H1 (cell line): ENCODE measurements around the gene FKBP5. TPM values are rescaled to one million over a fixed set of nuclear protein-coding genes. Genes with fewer than 3 reads are reported as not detected.

ENCODE experiments used
- CTCF ChIA-PET: fragments of 300-600 bp; sonication (Branson Sonifier 250); formaldehyde crosslinking; loops from one replicate; lab custom pipeline; 2021; ENCODE audit not compliant: partially characterized antibody; lab: Charles Lee
- POLR2A ChIA-PET: fragments of 300-600 bp; sonication (Branson Sonifier 250); formaldehyde crosslinking; loops from one replicate; lab custom pipeline; 2021; ENCODE audit warnings: inconsistent platforms; ENCODE audit not compliant: partially characterized antibody; lab: Charles Lee
- DNase-seq, 2 experiments: peaks; one replicate each; pipeline versions ENCODE4 v3.0.0 to v3.0.0-alpha.2; 2010 to 2022; ENCODE audit warnings: low spot score in 2 of 2, low read depth in 1 of 2, mixed read lengths in 1 of 2
- FAIRE-seq: peaks from 2 replicates; lab custom pipeline; 2011; peaks lifted over from hg19 to GRCh38; lab: Jason Lieb, UNC
- H2AFZ ChIP-seq: 2 replicates; pipeline ENCODE4 v1.8.1; 2012; ENCODE audit warnings: low read length, inconsistent platforms
- H2AK5ac ChIP-seq: 2 replicates; pipeline ENCODE4 v1.6.1; 2013; ENCODE audit warnings: low read depth, low read length
- H2BK120ac ChIP-seq: replicated peaks from 2 replicates; pipeline ENCODE3; 2013; ENCODE audit warnings: low read depth, low read length, inconsistent platforms
- H2BK12ac ChIP-seq: 2 replicates; pipeline ENCODE4 v1.6.1; 2013; ENCODE audit warnings: low read depth, low read length
- H2BK15ac ChIP-seq: 2 replicates; pipeline ENCODE4 v1.6.1; 2013; ENCODE audit warnings: low read length
- H2BK20ac ChIP-seq: 2 replicates; pipeline ENCODE4 v1.6.1; 2013; ENCODE audit warnings: low read length
- H2BK5ac ChIP-seq: 2 replicates; pipeline ENCODE4 v1.6.1; 2013; ENCODE audit warnings: low read depth, low read length
- H3K14ac ChIP-seq: 2 replicates; pipeline ENCODE4 v1.6.1; 2013; ENCODE audit warnings: inconsistent platforms; ENCODE audit not compliant: insufficient read length
- H3K18ac ChIP-seq: 2 replicates; pipeline ENCODE4 v1.6.1; 2013; ENCODE audit warnings: low read length; ENCODE audit errors: extremely low read depth
- H3K23ac ChIP-seq: 2 replicates; pipeline ENCODE4 v1.6.1; 2013; ENCODE audit warnings: inconsistent platforms; ENCODE audit not compliant: insufficient read length
- H3K23me2 ChIP-seq: 2 replicates; pipeline ENCODE4 v1.6.1; 2013; ENCODE audit warnings: low read depth, low read length
- H3K27ac ChIP-seq: 2 replicates; pipeline ENCODE4 v1.6.1; 2011; ENCODE audit warnings: low read depth, low read length, inconsistent platforms
- H3K27me3 ChIP-seq, 4 experiments: replicated peaks in 1 of 4; 1 replicate in 1 of 4; 2 replicates in 3 of 4; pipeline versions ENCODE4 v1.6.1 to v1.8.1; 2011 to 2013; ENCODE audit warnings: low read length in 3 of 4, mild to moderate bottlenecking in 3 of 4, inconsistent platforms in 2 of 4, mixed read lengths in 2 of 4, moderate library complexity in 1 of 4; ENCODE audit not compliant: control insufficient read depth in 3 of 4, insufficient read depth in 3 of 4; ENCODE audit errors: extremely low read depth in 1 of 4
- H3K36me3 ChIP-seq, 4 experiments: 2 replicates each; pipeline versions ENCODE4 v1.6.1 to v1.8.1; 2011 to 2013; ENCODE audit warnings: mild to moderate bottlenecking in 4 of 4, low read length in 3 of 4, moderate library complexity in 2 of 4, control low read depth in 1 of 4, inconsistent platforms in 1 of 4; ENCODE audit not compliant: insufficient read depth in 4 of 4, control insufficient read depth in 2 of 4
- H3K4ac ChIP-seq: replicated peaks from 2 replicates; pipeline ENCODE3; 2013; ENCODE audit warnings: low read length, low read depth, mixed read lengths, inconsistent platforms; ENCODE audit not compliant: insufficient read length
- H3K4me1 ChIP-seq, 4 experiments: replicated peaks in 1 of 4; 1 replicate in 1 of 4; 2 replicates in 3 of 4; pipeline versions ENCODE4 v1.6.1 to v1.8.1; 2011 to 2013; ENCODE audit warnings: low read length in 3 of 4, inconsistent platforms in 2 of 4, mixed read lengths in 1 of 4; ENCODE audit not compliant: insufficient read depth in 4 of 4, control insufficient read depth in 3 of 4
- H3K4me2 ChIP-seq, 2 experiments: 2 replicates each; pipeline versions ENCODE4 v1.6.1 to v1.8.1; 2011 to 2013; ENCODE audit warnings: low read depth in 2 of 2, low read length in 2 of 2, control low read depth in 1 of 2, inconsistent platforms in 1 of 2, mild to moderate bottlenecking in 1 of 2; ENCODE audit not compliant: insufficient read depth in 1 of 2
- H3K4me3 ChIP-seq, 4 experiments: fragments of 200-600, 300-600 bp in 1 of 4; sonication (generic), shearing (Covaris generic), sonication (Bioruptor Twin) in 1 of 4; 2 replicates each; pipeline versions ENCODE4 v1.5.1 to v1.8.1; 2011 to 2016; ENCODE audit warnings: low read length in 4 of 4, low read depth in 3 of 4, control low read depth in 2 of 4, inconsistent platforms in 2 of 4, mild to moderate bottlenecking in 2 of 4, mixed read lengths in 1 of 4, moderate library complexity in 1 of 4; ENCODE audit not compliant: insufficient read depth in 2 of 4; ENCODE audit errors: extremely low read depth in 1 of 4
- H3K56ac ChIP-seq: replicated peaks from 2 replicates; pipeline ENCODE3; 2013; ENCODE audit warnings: low read depth, mild to moderate bottlenecking, mixed read lengths, low read length, inconsistent platforms; ENCODE audit not compliant: insufficient read length
- H3K79me1 ChIP-seq: 2 replicates; pipeline ENCODE4 v1.6.1; 2013; ENCODE audit warnings: low read depth, low read length, control low read depth
- H3K79me2 ChIP-seq, 2 experiments: 2 replicates each; pipeline versions ENCODE4 v1.6.1 to v1.8.1; 2012 to 2013; ENCODE audit warnings: low read length in 2 of 2, mild to moderate bottlenecking in 2 of 2, inconsistent platforms in 1 of 2; ENCODE audit not compliant: insufficient read depth in 2 of 2, control insufficient read depth in 1 of 2
- H3K9ac ChIP-seq, 4 experiments: replicated peaks in 1 of 4; 1 replicate in 1 of 4; 2 replicates in 3 of 4; pipeline versions ENCODE4 v1.6.1 to v1.8.1; 2011 to 2013; ENCODE audit warnings: low read depth in 3 of 4, low read length in 3 of 4, control low read depth in 2 of 4, mild to moderate bottlenecking in 2 of 4, moderate library complexity in 2 of 4, inconsistent platforms in 1 of 4; ENCODE audit errors: extremely low read depth in 1 of 4
- H3K9me3 ChIP-seq, 2 experiments: 2 replicates each; pipeline versions ENCODE4 v1.6.1 to v1.8.1; 2012 to 2013; ENCODE audit warnings: mild to moderate bottlenecking in 2 of 2, moderate library complexity in 2 of 2, control low read depth in 1 of 2, inconsistent platforms in 1 of 2, low read depth in 1 of 2, low read length in 1 of 2, mixed read lengths in 1 of 2; ENCODE audit not compliant: insufficient read depth in 2 of 2
- H4K20me1 ChIP-seq, 2 experiments: replicated peaks in 1 of 2; 2 replicates each; pipeline versions ENCODE3 to v1.8.1; 2011 to 2013; ENCODE audit warnings: inconsistent platforms in 2 of 2, low read length in 2 of 2, mild to moderate bottlenecking in 1 of 2; ENCODE audit not compliant: insufficient read depth in 2 of 2, control insufficient read depth in 1 of 2
- H4K5ac ChIP-seq: 2 replicates; pipeline ENCODE4 v1.6.1; 2013; ENCODE audit warnings: low read length, low read depth, mixed read lengths, inconsistent platforms; ENCODE audit not compliant: insufficient read length
- H4K8ac ChIP-seq: 2 replicates; pipeline ENCODE4 v1.8.0; 2013; ENCODE audit warnings: mild to moderate bottlenecking, moderate library complexity, low read length, inconsistent platforms; ENCODE audit not compliant: insufficient read depth; ENCODE audit errors: extremely low read depth
- H4K91ac ChIP-seq: replicated peaks from 2 replicates; pipeline ENCODE3; 2013; ENCODE audit warnings: low read length, mixed read lengths, inconsistent platforms; ENCODE audit not compliant: insufficient read length
- EP300 ChIP-seq, 2 experiments: IDR thresholded peaks; 1 replicate in 1 of 2; 2 replicates in 1 of 2; pipeline ENCODE4 v1.6.1; 2011 to 2012; ENCODE audit warnings: low read depth in 2 of 2, low read length in 2 of 2, mild to moderate bottlenecking in 2 of 2, borderline replicate concordance in 1 of 2, inconsistent platforms in 1 of 2, moderate library complexity in 1 of 2
- GTF2F1 ChIP-seq: IDR thresholded peaks from 2 replicates; pipeline ENCODE4 v1.6.1; 2012; ENCODE audit warnings: low read depth, low read length, improper control_type of control experiment, borderline replicate concordance
- MAFK ChIP-seq: IDR thresholded peaks from 2 replicates; pipeline ENCODE4 v1.6.1; 2012; ENCODE audit warnings: low read depth, mild to moderate bottlenecking, improper control_type of control experiment, low read length
- POLR2AphosphoS5 ChIP-seq: IDR thresholded peaks from 2 replicates; pipeline ENCODE4 v1.6.1; 2011; ENCODE audit warnings: low read depth, low read length
- POU5F1 ChIP-seq: IDR thresholded peaks from 2 replicates; pipeline ENCODE4 v1.6.1; 2011; ENCODE audit warnings: low read depth, mild to moderate bottlenecking, low read length, moderate library complexity
- SUZ12 ChIP-seq: fragments of 200-600 bp; sonication (generic); IDR thresholded peaks from 2 replicates; pipeline ENCODE4 v1.6.1; 2012; ENCODE audit warnings: mild to moderate bottlenecking, inconsistent platforms, low read length, moderate library complexity, mixed read lengths
- TAF1 ChIP-seq: IDR thresholded peaks from 2 replicates; pipeline ENCODE4 v1.6.1; 2011; ENCODE audit warnings: mild to moderate bottlenecking, low read depth, low read length
- WGBS, 2 experiments: shearing (Covaris generic) in 1 of 2; methylation state at CpG; one replicate each; pipeline versions ENCODE4 v1.1.6 to v1.1.7; 2013 to 2015; ENCODE audit warnings: low lambda C conversion rate in 2 of 2, mixed read lengths in 2 of 2, inconsistent platforms in 1 of 2, low coverage in 1 of 2, missing lambda C conversion rate in 1 of 2; ENCODE audit not compliant: insufficient replicate concordance in 2 of 2, insufficient coverage in 1 of 2, insufficient read length in 1 of 2; ENCODE audit errors: extremely low coverage in 1 of 2, missing lambda C conversion rate in 1 of 2; 5-methylcytosine and 5-hydroxymethylcytosine counted together
- polyA plus RNA-seq, 7 experiments: library from polyadenylated mRNA; depleted of rRNA in 3 of 7; stranded (reverse) in 5 of 7; unstranded in 2 of 7; fragments of >200 nt in 5 of 7; fragments of 200-250 nt in 2 of 7; gene quantifications; 1 replicate in 5 of 7; 2 replicates in 1 of 7; 4 replicates in 1 of 7; pipeline versions ENCODE4 v1.2.1 to v1.2.3, GENCODE V29; 2011 to 2013; ENCODE audit warnings: missing spikeins in 2 of 7, mixed read lengths in 2 of 7
- total RNA-seq: library from RNA; stranded (reverse); fragmentation: NEBNext Ultra II Directional; extraction: Animal tissue kit (Norgen Biotek cat#: 25700); gene quantifications from 2 replicates; pipeline ENCODE4 v1.2.1, GENCODE V29; 2021
- TF ChIP-seq, protein P1 (sequence below): IDR thresholded peaks from 2 replicates; pipeline ENCODE4 v1.6.1; 2011; ENCODE audit warnings: low read depth, mild to moderate bottlenecking, low read length; ENCODE audit not compliant: insufficient read depth
- TF ChIP-seq, protein P2 (sequence below), 3 experiments: IDR thresholded peaks; 1 replicate in 2 of 3; 2 replicates in 1 of 3; pipeline versions ENCODE4 v1.5.1 to v1.6.1; 2011; ENCODE audit warnings: low read length in 3 of 3, mild to moderate bottlenecking in 3 of 3, inconsistent platforms in 2 of 3, low read depth in 1 of 3, moderate library complexity in 1 of 3; ENCODE audit not compliant: insufficient read depth in 1 of 3; ENCODE audit errors: control extremely low read depth in 1 of 3

Gene FKBP5
- total and polyA plus RNA-seq, 2 of the 8 experiments (the other 6 are each of a cell fraction or from before 2014, with no cell fraction given) = 14.3 to 40.4 TPM

DNA sequence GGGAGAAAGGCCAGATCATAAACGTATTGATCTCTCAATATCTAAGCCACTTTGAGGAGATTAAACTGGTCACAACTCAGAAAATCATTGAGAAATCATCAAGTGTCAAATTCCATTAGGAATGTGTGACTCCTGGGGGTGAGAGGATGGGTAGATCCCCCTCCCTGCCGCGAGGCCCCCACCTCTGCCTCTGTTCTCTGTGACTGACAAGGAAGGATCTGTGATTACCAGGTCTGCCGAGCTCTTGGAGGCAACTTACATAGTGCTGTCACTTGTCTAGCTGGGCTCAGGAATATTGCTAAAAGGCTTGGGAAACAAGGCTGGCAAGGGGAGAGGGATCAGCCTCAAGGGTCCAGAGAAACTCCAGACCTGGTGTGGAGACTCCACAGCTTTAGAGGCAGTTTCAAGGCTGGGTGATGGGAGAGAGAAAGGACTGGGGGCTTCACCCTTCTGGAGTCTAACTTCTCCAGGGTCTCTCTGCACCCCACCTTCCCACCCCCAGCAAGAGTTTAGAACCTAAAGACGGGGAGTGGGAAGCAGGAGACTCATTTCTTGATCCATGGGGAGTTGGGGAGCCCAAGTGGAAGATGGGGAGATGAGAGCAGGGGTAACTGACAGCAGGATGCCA is 36.5 kb upstream of the FKBP5 start:
- Histone ChIP-seq H3K79me1 (no peaks in the 10 kb centered on the region), H3K4me2 (no peak overlapping the region), H2BK5ac (no peak overlapping the region), H3K23ac (no peak overlapping the region), H3K56ac (no peak overlapping the region), H3K14ac (no peak overlapping the region), H3K79me2 (no peaks in the 10 kb centered on the region), H3K18ac (no peak overlapping the region), H4K8ac (no peak overlapping the region), H2BK12ac (peak overlapping the region; percentile 94; the same call in 1 of the 2 replicates), H3K4ac (no peak overlapping the region), H3K27ac (no peak overlapping the region), H2BK120ac (no peak overlapping the region), H2AK5ac (no peak overlapping the region), H3K9ac (no peak overlapping the region), H3K4me3 (no peak overlapping the region), H2AFZ (no peak overlapping the region), H3K4me1 (peaks cover 3 to 39% (median 29%) of the 10 kb centered on the region in 4 experiments), H4K91ac (no peak overlapping the region), H3K9me3 (no peaks in the 10 kb centered on the region), H3K36me3 (no peaks in the 10 kb centered on the region), H3K27me3 (peaks cover 0 to 7% (median 1%) of the 10 kb centered on the region in 4 experiments; a peak in 3 of 7 replicates), H4K20me1 (no peaks in the 10 kb centered on the region), H4K5ac (no peak overlapping the region), H3K23me2 (peaks cover 15% of the 10 kb centered on the region), H2BK15ac (peak overlapping the region; percentile 61; the same call in 1 of the 2 replicates), H2BK20ac (no peak overlapping the region)
- 74% methylated on average over 5 of the region's 5 CpGs; no CpG with 5 or more reads in 1 of the 2 experiments for WGBS, 2 experiments
- FAIRE-seq (no peak), DNase-seq (no peak)
- ChIA-PET CTCF (interaction anchor here (1.0 to 4.8 kb wide), 3 partner anchors 8 to 30 kb away, joined by 3 to 30 read pairs (median 6); partner anchors contain the start of gene ARMC12), POLR2A (interaction anchor here (1.2 to 2.9 kb wide), 3 partner anchors 9 to 134 kb away, joined by 3 to 9 read pairs (median 5); no protein-coding TSS in a partner anchor)
- TF ChIP-seq, protein P1, sequence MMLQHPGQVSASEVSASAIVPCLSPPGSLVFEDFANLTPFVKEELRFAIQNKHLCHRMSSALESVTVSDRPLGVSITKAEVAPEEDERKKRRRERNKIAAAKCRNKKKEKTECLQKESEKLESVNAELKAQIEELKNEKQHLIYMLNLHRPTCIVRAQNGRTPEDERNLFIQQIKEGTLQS = no peak
- no peak for TF ChIP-seq MAFK
- TF ChIP-seq POLR2AphosphoS5 = no peak
- TF ChIP-seq, protein P2, sequence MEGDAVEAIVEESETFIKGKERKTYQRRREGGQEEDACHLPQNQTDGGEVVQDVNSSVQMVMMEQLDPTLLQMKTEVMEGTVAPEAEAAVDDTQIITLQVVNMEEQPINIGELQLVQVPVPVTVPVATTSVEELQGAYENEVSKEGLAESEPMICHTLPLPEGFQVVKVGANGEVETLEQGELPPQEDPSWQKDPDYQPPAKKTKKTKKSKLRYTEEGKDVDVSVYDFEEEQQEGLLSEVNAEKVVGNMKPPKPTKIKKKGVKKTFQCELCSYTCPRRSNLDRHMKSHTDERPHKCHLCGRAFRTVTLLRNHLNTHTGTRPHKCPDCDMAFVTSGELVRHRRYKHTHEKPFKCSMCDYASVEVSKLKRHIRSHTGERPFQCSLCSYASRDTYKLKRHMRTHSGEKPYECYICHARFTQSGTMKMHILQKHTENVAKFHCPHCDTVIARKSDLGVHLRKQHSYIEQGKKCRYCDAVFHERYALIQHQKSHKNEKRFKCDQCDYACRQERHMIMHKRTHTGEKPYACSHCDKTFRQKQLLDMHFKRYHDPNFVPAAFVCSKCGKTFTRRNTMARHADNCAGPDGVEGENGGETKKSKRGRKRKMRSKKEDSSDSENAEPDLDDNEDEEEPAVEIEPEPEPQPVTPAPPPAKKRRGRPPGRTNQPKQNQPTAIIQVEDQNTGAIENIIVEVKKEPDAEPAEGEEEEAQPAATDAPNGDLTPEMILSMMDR (IDR thresholded peaks at IDR 0.05; ENCODE audit: control extremely low read depth in 1 of 3, insufficient read depth in 1 of 3, low read depth in 1 of 3, low read length in 3 of 3) = no peak
- no peak for TF ChIP-seq TAF1
- TF ChIP-seq SUZ12 = no peak
- TF ChIP-seq POU5F1 = no peak
- no peak for TF ChIP-seq GTF2F1
- no peak for TF ChIP-seq EP300 (IDR thresholded peaks at IDR 0.05; ENCODE audit: borderline replicate concordance in 1 of 2, low read depth in 2 of 2, low read length in 2 of 2)
